Activated naive CD8-positive, alpha-beta T cell treated with anti-CD3 and anti-CD28 coated beads, Interleukin-2, amount 10 ng/mL, durations not matched to agents 7 days and 5 days (primary cell): ENCODE measurements around the gene STXBP5L. TPM values are rescaled to one million over a fixed set of nuclear protein-coding genes. Genes with fewer than 3 reads are reported as not detected.
"Not testable (repeated sequence)": the region's sequence is repeated elsewhere in the genome, so short reads cannot be mapped to it uniquely, and the experiment has no call there.

Source experiments
- ATAC-seq: fragments of 150-1000 bp; cut with Tn5 transposase; one replicate; pipeline ENCODE4 v1.10.0; 2021; ENCODE audit warnings: low read depth, moderate library complexity
- POLR2A ChIA-PET: fragments of 350-600 bp; sonication (Branson Sonifier 250); formaldehyde crosslinking; loops from one replicate; lab custom pipeline; 2021; ENCODE audit warnings: antibody characterized with exemption; lab: Charles Lee
- DNase-seq: peaks from one replicate; pipeline ENCODE4 v3.0.0; 2021
- H3K27ac Mint-ChIP-seq: one replicate; pipeline ENCODE4 v1.8.0; 2022; ENCODE audit warnings: mild to moderate bottlenecking, mixed read lengths
- H3K27me3 Mint-ChIP-seq: one replicate; pipeline ENCODE4 v1.8.0; 2022; ENCODE audit warnings: mild to moderate bottlenecking, moderate library complexity, mixed read lengths
- H3K36me3 Mint-ChIP-seq: one replicate; pipeline ENCODE4 v1.8.0; 2021; ENCODE audit warnings: mild to moderate bottlenecking, mixed read lengths
- H3K4me1 Mint-ChIP-seq: one replicate; pipeline ENCODE4 v1.8.0; 2021; ENCODE audit warnings: mixed read lengths
- H3K4me3 Mint-ChIP-seq: one replicate; pipeline ENCODE4 v1.8.0; 2022; ENCODE audit warnings: mild to moderate bottlenecking, moderate library complexity, mixed read lengths
- H3K9me3 Mint-ChIP-seq: one replicate; pipeline ENCODE4 v1.8.0; 2021; ENCODE audit warnings: mixed read lengths
- total RNA-seq, 2 experiments: library from RNA; stranded (reverse); gene quantifications; one replicate each; pipeline ENCODE4 v1.2.3, GENCODE V29; 2021

STXBP5L gene
- total RNA-seq, 2 experiments from 2014 or later: not detected

GRCh38 chr3:121330634-121331033, 422.6 kb downstream of the STXBP5L start:
- no peaks in the 10 kb centered on the region for H3K27me3 Mint-ChIP-seq
- ATAC-seq (no peak), DNase-seq (no peak)
- POLR2A ChIA-PET: no interaction called here
- H3K4me1 Mint-ChIP-seq: no peaks in the 10 kb centered on the region
- H3K27ac Mint-ChIP-seq: no peak overlapping the region
- H3K36me3 Mint-ChIP-seq: no peaks in the 10 kb centered on the region
- H3K9me3 Mint-ChIP-seq: no peaks in the 10 kb centered on the region
- H3K4me3 Mint-ChIP-seq: no peak overlapping the region

- H3K27me3 Mint-ChIP-seq, ATAC-seq, DNase-seq, H3K9me3 Mint-ChIP-seq, POLR2A ChIA-PET, H3K36me3 Mint-ChIP-seq, H3K4me1 Mint-ChIP-seq, H3K27ac Mint-ChIP-seq, H3K4me3 Mint-ChIP-seq: not testable (repeated sequence)
Observed at GRCh38 chr3:121355960-121356359, 448.0 kb downstream of the STXBP5L start.

GRCh38 chr3:121362035-121362734, 454.2 kb downstream of the STXBP5L start:
- no peak overlapping the region for H3K27ac Mint-ChIP-seq
- peaks cover 4% of the 10 kb centered on the region for H3K9me3 Mint-ChIP-seq
- DNase-seq (no peak), ATAC-seq (no peak)
- no peaks in the 10 kb centered on the region for H3K4me1 Mint-ChIP-seq
- no peak overlapping the region for H3K4me3 Mint-ChIP-seq
- H3K27me3 Mint-ChIP-seq: peaks cover 6% of the 10 kb centered on the region
- no peaks in the 10 kb centered on the region for H3K36me3 Mint-ChIP-seq
- POLR2A ChIA-PET: no interaction called here

GRCh38 chr3:121388308-121388707, 480.3 kb downstream of the STXBP5L start:
- DNase-seq, H3K27me3 Mint-ChIP-seq, H3K36me3 Mint-ChIP-seq, H3K27ac Mint-ChIP-seq, H3K9me3 Mint-ChIP-seq, POLR2A ChIA-PET, H3K4me1 Mint-ChIP-seq, H3K4me3 Mint-ChIP-seq, ATAC-seq: not testable (repeated sequence)

- POLR2A ChIA-PET, H3K36me3 Mint-ChIP-seq, DNase-seq, H3K4me3 Mint-ChIP-seq, H3K4me1 Mint-ChIP-seq, H3K27ac Mint-ChIP-seq, ATAC-seq, H3K9me3 Mint-ChIP-seq: not testable (repeated sequence)
- H3K27me3 Mint-ChIP-seq: peaks cover 14% of the 10 kb centered on the region
Observed at GRCh38 chr3:121395967-121396366, 488.0 kb downstream of the STXBP5L start.

GRCh38 chr3:121398051-121398450, 490.0 kb downstream of the STXBP5L start:
- H3K36me3 Mint-ChIP-seq, H3K4me3 Mint-ChIP-seq, H3K27ac Mint-ChIP-seq, H3K9me3 Mint-ChIP-seq, ATAC-seq, POLR2A ChIA-PET, DNase-seq, H3K4me1 Mint-ChIP-seq: not testable (repeated sequence)
- H3K27me3 Mint-ChIP-seq: peaks cover 14% of the 10 kb centered on the region

- Mint-ChIP-seq H3K4me3 (no peak overlapping the region), H3K27ac (no peak overlapping the region), H3K9me3 (no peaks in the 10 kb centered on the region), H3K4me1 (no peaks in the 10 kb centered on the region), H3K27me3 (peaks cover 11% of the 10 kb centered on the region), H3K36me3 (no peaks in the 10 kb centered on the region)
- DNase-seq: no peak
- POLR2A ChIA-PET: no interaction called here
- ATAC-seq: no peak
Observed at GRCh38 chr3:121399820-121400219, 491.8 kb downstream of the STXBP5L start.

- no peak for ATAC-seq
Observed at GRCh38 chr3:121405631-121406030, 497.6 kb downstream of the STXBP5L start.

GRCh38 chr3:121411523-121411922, 503.5 kb downstream of the STXBP5L start:
- no peak overlapping the region for H3K4me3 Mint-ChIP-seq
- H3K9me3 Mint-ChIP-seq: no peaks in the 10 kb centered on the region
- ATAC-seq (no peak), DNase-seq (no peak)
- no peaks in the 10 kb centered on the region for H3K27me3 Mint-ChIP-seq
- H3K4me1 Mint-ChIP-seq: peaks cover 3% of the 10 kb centered on the region
- H3K36me3 Mint-ChIP-seq: no peaks in the 10 kb centered on the region
- POLR2A ChIA-PET: no interaction called here
- H3K27ac Mint-ChIP-seq: no peak overlapping the region

More at GRCh38 chr3:121405631-121406030, 497.6 kb downstream of the STXBP5L start:
- Mint-ChIP-seq H3K27ac (no peak overlapping the region), H3K4me1 (peaks cover 3% of the 10 kb centered on the region), H3K27me3 (peaks cover 5% of the 10 kb centered on the region), H3K4me3 (no peak overlapping the region), H3K9me3 (no peaks in the 10 kb centered on the region), H3K36me3 (no peaks in the 10 kb centered on the region)
- POLR2A ChIA-PET: no interaction called here
- no peak for DNase-seq

GRCh38 chr3:121414924-121415323, 506.9 kb downstream of the STXBP5L start:
- no peak for DNase-seq
- no peak for ATAC-seq
- H3K9me3 Mint-ChIP-seq: no peaks in the 10 kb centered on the region
- no peaks in the 10 kb centered on the region for H3K27me3 Mint-ChIP-seq
- POLR2A ChIA-PET: no interaction called here
- peaks cover 2% of the 10 kb centered on the region for H3K4me1 Mint-ChIP-seq
- H3K4me3 Mint-ChIP-seq: no peak overlapping the region
- H3K36me3 Mint-ChIP-seq: peaks cover 7% of the 10 kb centered on the region
- no peak overlapping the region for H3K27ac Mint-ChIP-seq

- POLR2A ChIA-PET: no interaction called here
- Mint-ChIP-seq H3K9me3 (no peaks in the 10 kb centered on the region), H3K27ac (no peak overlapping the region), H3K4me1 (no peaks in the 10 kb centered on the region), H3K4me3 (no peak overlapping the region), H3K27me3 (no peaks in the 10 kb centered on the region), H3K36me3 (peaks cover 15% of the 10 kb centered on the region)
- DNase-seq: no peak
- ATAC-seq: no peak
Observed at GRCh38 chr3:121418182-121418581, 510.2 kb downstream of the STXBP5L start.

- DNase-seq (no peak), ATAC-seq (no peak)
- H3K4me1 Mint-ChIP-seq: peaks cover 6% of the 10 kb centered on the region
- H3K27me3 Mint-ChIP-seq: no peaks in the 10 kb centered on the region
- no peaks in the 10 kb centered on the region for H3K9me3 Mint-ChIP-seq
- H3K4me3 Mint-ChIP-seq: no peak overlapping the region
- POLR2A ChIA-PET: no interaction called here
- no peak overlapping the region for H3K27ac Mint-ChIP-seq
- H3K36me3 Mint-ChIP-seq: peaks cover 43% of the 10 kb centered on the region
Observed at GRCh38 chr3:121424549-121424948, 516.5 kb downstream of the STXBP5L start.

- Mint-ChIP-seq H3K4me3 (no peak overlapping the region), H3K27me3 (no peaks in the 10 kb centered on the region), H3K27ac (no peak overlapping the region), H3K9me3 (no peaks in the 10 kb centered on the region), H3K4me1 (peaks cover 18% of the 10 kb centered on the region), H3K36me3 (peaks cover 54% of the 10 kb centered on the region)
- no peak for DNase-seq
- POLR2A ChIA-PET: no interaction called here
- no peak for ATAC-seq
Observed at GRCh38 chr3:121430664-121431215, 522.7 kb downstream of the STXBP5L start.

GRCh38 chr3:121431726-121432517, 523.9 kb downstream of the STXBP5L start:
- H3K9me3 Mint-ChIP-seq: no peaks in the 10 kb centered on the region
- H3K27me3 Mint-ChIP-seq: no peaks in the 10 kb centered on the region
- H3K4me3 Mint-ChIP-seq: peak overlapping the region; percentile 71
- peaks cover 55% of the 10 kb centered on the region for H3K36me3 Mint-ChIP-seq
- peak overlapping the region; percentile 82 for H3K27ac Mint-ChIP-seq
- DNase-seq (no peak), ATAC-seq (peak; percentile 96)
- POLR2A ChIA-PET: no interaction called here
- H3K4me1 Mint-ChIP-seq: peaks cover 18% of the 10 kb centered on the region
